HepG2 (cell line): ENCODE results near the gene GRIP1. TPM values are rescaled to one million over a fixed set of nuclear protein-coding genes. Genes with fewer than 3 reads are reported as not detected.

Experiments
- ATAC-seq: fragments of 200-7000 bp; cut with Tn5 transposase; 3 replicates; pipeline ENCODE4 v1.9.1; 2020; ENCODE audit warnings: mild to moderate bottlenecking, moderate library complexity
- BruUV-seq: library from RNA; stranded (reverse); fragments of 400-500 nt; replicated peaks from 2 replicates; lab custom pipeline; 2021; lab: Mats Ljungman, UMichigan
- CTCF ChIA-PET: fragments of 300-600 bp; formaldehyde crosslinking; extraction: SDS; loops from one replicate; lab custom pipeline; 2021; ENCODE audit warnings: low total read pairs, inconsistent platforms, low intra/inter-chr PET ratio; lab: Yijun Ruan, JAX
- POLR2A ChIA-PET: fragments of 350-600 bp; sonication (Branson Sonifier 250); formaldehyde crosslinking; loops from one replicate; lab custom pipeline; 2020; ENCODE audit warnings: antibody characterized with exemption, inconsistent platforms; lab: Yijun Ruan, JAX
- DNase-seq: peaks from one replicate; pipeline ENCODE4 v3.0.0-alpha.2; 2015; ENCODE audit warnings: low spot score
- FAIRE-seq: peaks from 3 replicates; lab custom pipeline; 2011; peaks lifted over from hg19 to GRCh38; lab: Jason Lieb, UNC
- H2AFZ ChIP-seq: one replicate; pipeline ENCODE4 v1.6.1; 2011; ENCODE audit warnings: low read length, inconsistent platforms
- H3K27ac ChIP-seq: fragments of 300-600 bp; 3 replicates; pipeline ENCODE4 v1.8.0; 2011; ENCODE audit warnings: mixed run types, mild to moderate bottlenecking, mixed read lengths, low read length, inconsistent platforms; ENCODE audit not compliant: insufficient read depth; ENCODE audit errors: extremely low read length
- H3K27me3 ChIP-seq, 2 experiments: fragments of 200-600 bp in 1 of 2; 2 replicates in 1 of 2; 3 replicates in 1 of 2; pipeline versions ENCODE4 v1.6.0 to v1.8.0; 2011; ENCODE audit warnings: low read length in 2 of 2, mild to moderate bottlenecking in 2 of 2, moderate library complexity in 2 of 2, inconsistent platforms in 1 of 2; ENCODE audit not compliant: insufficient read depth in 2 of 2, control insufficient read depth in 1 of 2
- H3K36me3 ChIP-seq, 2 experiments: fragments of 200-600 bp in 1 of 2; replicated peaks in 1 of 2; 2 replicates in 1 of 2; 3 replicates in 1 of 2; pipeline versions ENCODE4 v1.5.1 to v1.8.0; 2011; ENCODE audit warnings: low read length in 2 of 2, inconsistent platforms in 1 of 2; ENCODE audit not compliant: insufficient read depth in 2 of 2, control insufficient read depth in 1 of 2
- H3K4me1 ChIP-seq: 2 replicates; pipeline ENCODE4 v1.5.1; 2012; ENCODE audit warnings: low read length, inconsistent platforms; ENCODE audit not compliant: insufficient read depth
- H3K4me2 ChIP-seq: 2 replicates; pipeline ENCODE4 v1.6.0; 2011; ENCODE audit warnings: low read depth, low read length, inconsistent platforms
- H3K4me3 ChIP-seq, 3 experiments: fragments of 200-600 bp in 1 of 3; sonication (generic), shearing (Covaris generic) in 1 of 3; replicated peaks in 1 of 3; 2 replicates each; pipeline ENCODE4 v1.5.1; 2011 to 2016; ENCODE audit warnings: low read length in 3 of 3, inconsistent platforms in 2 of 3, low read depth in 2 of 3, mild to moderate bottlenecking in 2 of 3, control low read depth in 1 of 3, mixed read lengths in 1 of 3; ENCODE audit not compliant: insufficient read depth in 1 of 3
- H3K79me2 ChIP-seq: one replicate; pipeline ENCODE4 v1.6.1; 2011; ENCODE audit warnings: low read length, inconsistent platforms; ENCODE audit not compliant: insufficient read depth
- H3K9ac ChIP-seq: 2 replicates; pipeline ENCODE4 v1.6.0; 2011; ENCODE audit warnings: mild to moderate bottlenecking, low read depth, low read length, inconsistent platforms; ENCODE audit not compliant: insufficient read depth
- H3K9me3 ChIP-seq: 2 replicates; pipeline ENCODE4 v1.5.1; 2012; ENCODE audit warnings: mild to moderate bottlenecking, low read length
- H4K20me1 ChIP-seq: 2 replicates; pipeline ENCODE4 v1.6.0; 2011; ENCODE audit warnings: inconsistent platforms, mild to moderate bottlenecking, low read length, moderate library complexity; ENCODE audit not compliant: insufficient read depth
- BCL6 ChIP-seq: IDR thresholded peaks from 2 replicates; pipeline ENCODE4 v1.6.1; 2016; ENCODE audit warnings: missing genetic modification reagents, missing compliant biosample characterization
- GRHL1 ChIP-seq: sonication (generic); formaldehyde crosslinking; conservative IDR thresholded peaks from 2 replicates; pipeline ENCODE4 v1.8.0; 2022; ENCODE audit warnings: missing genetic modification reagents
- IRF9 ChIP-seq: sonication (generic); formaldehyde crosslinking; IDR thresholded peaks from 2 replicates; pipeline ENCODE4 v1.8.0; 2022; ENCODE audit warnings: missing genetic modification reagents, mild to moderate bottlenecking, borderline replicate concordance
- JDP2 ChIP-seq: sonication (generic); formaldehyde crosslinking; IDR thresholded peaks from 2 replicates; pipeline ENCODE4 v1.8.1; 2022; ENCODE audit warnings: missing genetic modification reagents, borderline replicate concordance
- MAZ ChIP-seq, 2 experiments: sonication (generic) in 1 of 2; formaldehyde crosslinking in 1 of 2; IDR thresholded peaks; 2 replicates each; pipeline versions ENCODE4 v1.5.0 to v1.6.1; 2012 to 2020; ENCODE audit warnings: low read depth in 2 of 2, mild to moderate bottlenecking in 2 of 2, borderline replicate concordance in 1 of 2, improper control_type of control experiment in 1 of 2, low read length in 1 of 2, missing genetic modification reagents in 1 of 2, moderate library complexity in 1 of 2
- MBD4 ChIP-seq: IDR thresholded peaks from 2 replicates; pipeline ENCODE4 v1.6.1; 2012; ENCODE audit warnings: low read length, inconsistent platforms, borderline replicate concordance
- SKI ChIP-seq: fragments of 450-650 bp; IDR thresholded peaks from one replicate; pipeline ENCODE4 v1.6.1; 2018; ENCODE audit warnings: mild to moderate bottlenecking; ENCODE audit not compliant: partially characterized antibody
- ZBTB7B ChIP-seq: sonication (generic); formaldehyde crosslinking; IDR thresholded peaks from 2 replicates; pipeline ENCODE4 v1.4.0; 2020; ENCODE audit warnings: missing genetic modification reagents
- ZFP36L1 ChIP-seq: sonication (generic); formaldehyde crosslinking; IDR thresholded peaks from 2 replicates; pipeline ENCODE4 v1.8.0; 2022; ENCODE audit warnings: mild to moderate bottlenecking, missing genetic modification reagents, moderate library complexity
- ZNF18 ChIP-seq: sonication (generic); formaldehyde crosslinking; IDR thresholded peaks from 2 replicates; pipeline ENCODE4 v1.8.0; 2022; ENCODE audit warnings: mild to moderate bottlenecking, missing genetic modification reagents; ENCODE audit not compliant: insufficient replicate concordance
- WGBS: methylation state at CpG from one replicate; pipeline ENCODE4 v1.1.6; 2017; ENCODE audit warnings: low lambda C conversion rate; 5-methylcytosine and 5-hydroxymethylcytosine counted together
- in situ Hi-C: cut with HindIII; loops from 2 replicates; pipeline ENCODE4 v1.10.0; 2017; ENCODE audit warnings: low pct_unique_long_range_greater_than_20kb; ENCODE audit not compliant: extremely low pct_ligation_motif_present
- intact Hi-C: fragments of 100-400 bp; cut with micrococcal nuclease; formaldehyde crosslinking; loops from one replicate; pipeline ENCODE4 v1.10.0; 2022; ENCODE audit not compliant: unreplicated experiment
- polyA plus RNA-seq, 8 experiments: library from polyadenylated mRNA; depleted of rRNA in 3 of 8; stranded (reverse) in 7 of 8; unstranded in 1 of 8; fragments of >200 nt; fragmentation: Illumina TruSeq in 4 of 8; extraction: Trizol in 4 of 8; gene quantifications; 2 replicates each; pipeline versions ENCODE4 v1.2.1 to v1.2.3, GENCODE V29; 2011 to 2016; ENCODE audit warnings: low read depth in 4 of 8, missing spikeins in 1 of 8, mixed read lengths in 1 of 8; ENCODE audit not compliant: insufficient read depth in 1 of 8
- total RNA-seq, 5 experiments: library from RNA; depleted of rRNA; stranded (reverse); fragments of >200 nt; fragmentation: Illumina TruSeq; extraction: Trizol; gene quantifications; 2 replicates each; pipeline ENCODE4 v1.2.3, GENCODE V29; 2016; ENCODE audit warnings: low read depth in 1 of 5

GRIP1 gene
- total and polyA plus RNA-seq, 2 of the 13 experiments (the other 11 are each of a cell fraction or from before 2014, with no cell fraction given), result not detected

- POLR2A ChIA-PET, result no interaction called here
- no TSS peak for BruUV-seq
- no peak overlapping the region for H3K27ac ChIP-seq
Measured at GRCh38 chr12:66397574-66398290, 281.1 kb downstream of the GRIP1 start.

More at GRCh38 chr12:66397574-66398290, 281.1 kb downstream of the GRIP1 start:
- Histone ChIP-seq H3K79me2 (no peaks in the 10 kb centered on the region), H3K36me3 (no peaks in the 10 kb centered on the region), H3K9ac (no peak overlapping the region), H3K4me2 (no peak overlapping the region), H3K27me3 (peaks cover 1 to 10% of the 10 kb centered on the region in 2 experiments; a peak in 3 of 5 replicates), H3K4me1 (no peaks in the 10 kb centered on the region), H3K4me3 (no peak overlapping the region), H2AFZ (no peak overlapping the region), H4K20me1 (no peaks in the 10 kb centered on the region), H3K9me3 (no peaks in the 10 kb centered on the region)
- CTCF ChIA-PET, result no interaction called here
- FAIRE-seq, result no peak
- in situ Hi-C loops (no loop called here), intact Hi-C loops (no loop called here)
- WGBS, result 45% methylated on average over 5 of the region's 5 CpGs
- DNase-seq, result no peak
- TF ChIP-seq ZNF18 (CRISPR knock-in tag) (no peak), SKI (no peak), JDP2 (no peak), MBD4 (no peak), ZFP36L1 (CRISPR knock-in tag) (no peak), ZBTB7B (CRISPR knock-in tag) (no peak), BCL6 (CRISPR knock-in tag) (no peak), MAZ (IDR thresholded peaks at IDR 0.05; ENCODE audit: borderline replicate concordance, low read depth, low read length) (no peak), MAZ (CRISPR knock-in tag; IDR thresholded peaks at IDR 0.05; ENCODE audit: low read depth) (no peak), IRF9 (no peak), GRHL1 (CRISPR knock-in tag) (no peak)
- ATAC-seq, result no peak
